ENCODE data around the gene SHANK1. TPM values are rescaled to one million over a fixed set of nuclear protein-coding genes. Genes with fewer than 3 reads are reported as not detected.

The SHANK1 gene
- total RNA-seq, 4 donors from 2014 or later = 2.2 TPM; not detected in 3

GRCh38 chr19:50688766-50689165 lies 30.8 kb downstream of the SHANK1 start:
- H3K27ac ChIP-seq = no peak overlapping the region
- H3K27me3 ChIP-seq = peaks cover 76% of the 10 kb centered on the region
- H3K36me3 ChIP-seq = no peaks in the 10 kb centered on the region
- H3K4me1 ChIP-seq = no peaks in the 10 kb centered on the region
- H3K9me3 ChIP-seq = no peaks in the 10 kb centered on the region
- in situ Hi-C loops (cut with MboI; ENCODE audit: low pct_ligation_motif_present in 1 of 4, low pct_unique_long_range_greater_than_20kb in 1 of 4, low sequenced_read_pairs in 3 of 4) = no loop called here
- H3K4me3 ChIP-seq = no peak overlapping the region
- intact Hi-C loops (cut with DNase I; ENCODE audit: low total_unique reads) = no loop called here
- 67% methylated on average over 19 of the region's 19 CpGs; no CpG with 5 or more reads in 1 of the 2 donors for WGBS, 2 donors (ENCODE audit: low coverage in 1 of 2)
- no peak for DNase-seq
- TF ChIP-seq POLR2AphosphoS5 (IDR thresholded peaks at IDR 0.05) (no peak), CTCF (IDR thresholded peaks at IDR 0.05) (no peak), POLR2A (IDR thresholded peaks at IDR 0.05) (no peak), EP300 (IDR thresholded peaks at IDR 0.05; ENCODE audit: low read depth) (no peak)

DNA sequence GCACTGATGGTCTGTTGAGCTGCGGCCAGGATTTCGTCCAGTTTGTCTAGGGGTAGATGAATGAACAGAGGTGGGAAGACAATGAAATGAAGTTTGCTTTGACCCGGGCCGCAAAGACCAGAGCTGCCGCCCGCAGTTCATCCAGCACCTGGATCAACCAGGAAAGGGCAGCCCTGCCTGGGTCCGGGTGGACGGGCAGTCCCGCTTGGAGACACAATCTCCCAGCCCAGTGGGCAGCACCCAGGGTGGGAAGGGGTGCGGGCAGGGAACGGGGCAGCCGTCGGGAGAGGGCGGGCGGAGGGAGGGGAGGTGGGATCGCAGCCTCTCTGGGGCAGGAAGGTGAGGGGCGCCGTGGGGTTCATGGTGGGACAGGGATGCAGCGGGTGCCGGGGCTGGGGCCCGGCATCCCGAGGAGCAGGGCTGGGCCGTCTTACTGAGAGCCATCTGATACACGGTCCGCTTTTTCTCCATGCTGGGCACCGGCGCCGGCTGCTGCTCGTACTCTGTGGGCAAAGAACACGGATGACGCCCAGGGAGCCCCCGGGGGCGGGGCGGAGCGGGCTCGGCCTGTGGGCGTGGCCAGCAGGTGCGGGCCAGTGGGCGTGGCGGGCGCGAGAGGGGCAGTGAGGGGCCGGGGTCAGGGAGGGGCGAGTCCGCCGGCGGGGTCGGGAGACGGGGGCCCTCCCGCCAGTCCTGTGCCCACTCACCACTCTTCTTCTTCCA lies 33.1 kb downstream of the SHANK1 start:
- Histone ChIP-seq H3K36me3 (no peaks in the 10 kb centered on the region), H3K27me3 (peaks cover 55% of the 10 kb centered on the region), H3K27ac (no peak overlapping the region), H3K9me3 (no peaks in the 10 kb centered on the region), H3K4me3 (no peak overlapping the region), H3K4me1 (no peaks in the 10 kb centered on the region)
- no peak for TF ChIP-seq CTCF (IDR thresholded peaks at IDR 0.05)
- TF ChIP-seq POLR2AphosphoS5 (IDR thresholded peaks at IDR 0.05) = no peak
- TF ChIP-seq EP300 (IDR thresholded peaks at IDR 0.05; ENCODE audit: low read depth) = no peak
- no peak for TF ChIP-seq POLR2A (IDR thresholded peaks at IDR 0.05)
- no peak for DNase-seq
- 22% methylated on average over 48 of the region's 50 CpGs; no CpG with 5 or more reads in 1 of the 2 donors for WGBS, 2 donors (ENCODE audit: low coverage in 1 of 2)
- intact Hi-C loops (cut with DNase I; ENCODE audit: low total_unique reads) = no loop called here
- in situ Hi-C loops (cut with MboI; ENCODE audit: low pct_ligation_motif_present in 1 of 4, low pct_unique_long_range_greater_than_20kb in 1 of 4, low sequenced_read_pairs in 3 of 4) = no loop called here

GRCh38 chr19:50679177-50680125 lies 40.2 kb downstream of the SHANK1 start:
- no peak overlapping the region for H3K27ac ChIP-seq
- H3K27me3 ChIP-seq = peaks cover 24% of the 10 kb centered on the region
- H3K4me1 ChIP-seq = no peaks in the 10 kb centered on the region
- 9 to 21% methylated on average over 11 to 23 of the region's 23 CpGs for WGBS, 2 donors (ENCODE audit: low coverage in 1 of 2)
- DNase-seq = peak; percentile 77
- H3K4me3 ChIP-seq = no peak overlapping the region
- H3K9me3 ChIP-seq = no peaks in the 10 kb centered on the region
- intact Hi-C loops (cut with DNase I; ENCODE audit: low total_unique reads) = no loop called here
- in situ Hi-C loops (cut with MboI; ENCODE audit: low pct_ligation_motif_present in 1 of 4, low pct_unique_long_range_greater_than_20kb in 1 of 4, low sequenced_read_pairs in 3 of 4) = no loop called here
- no peaks in the 10 kb centered on the region for H3K36me3 ChIP-seq
- TF ChIP-seq CTCF (IDR thresholded peaks at IDR 0.05) (no peak), EP300 (IDR thresholded peaks at IDR 0.05; ENCODE audit: low read depth) (no peak), POLR2A (IDR thresholded peaks at IDR 0.05) (no peak), POLR2AphosphoS5 (IDR thresholded peaks at IDR 0.05) (no peak)

DNA sequence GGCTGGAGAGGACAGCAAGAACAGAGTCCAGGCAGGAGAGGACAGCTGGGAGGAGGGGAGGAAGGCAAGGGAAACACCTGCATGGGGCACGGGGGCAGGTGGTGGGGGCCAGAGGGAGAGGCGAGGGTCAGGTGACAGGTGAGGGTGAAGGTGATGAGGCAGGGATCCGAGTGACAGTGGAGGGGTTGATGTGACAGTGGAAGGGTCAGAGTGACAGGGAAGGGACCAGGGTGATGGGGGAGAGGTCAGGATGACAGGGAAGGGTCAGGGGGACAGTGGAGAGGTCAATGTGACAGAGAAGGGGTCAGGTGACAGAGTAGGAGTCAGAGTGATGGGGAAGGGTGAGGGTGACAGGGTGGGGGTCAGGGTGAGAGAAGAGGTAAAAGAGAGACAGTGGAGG lies 41.3 kb downstream of the SHANK1 start:
- Histone ChIP-seq H3K9me3 (no peaks in the 10 kb centered on the region), H3K27me3 (peaks cover 24% of the 10 kb centered on the region), H3K4me1 (no peaks in the 10 kb centered on the region), H3K27ac (no peak overlapping the region), H3K36me3 (no peaks in the 10 kb centered on the region), H3K4me3 (no peak overlapping the region)
- DNase-seq = no peak
- no peak for TF ChIP-seq POLR2A (IDR thresholded peaks at IDR 0.05)
- TF ChIP-seq POLR2AphosphoS5 (IDR thresholded peaks at IDR 0.05) = no peak
- TF ChIP-seq EP300 (IDR thresholded peaks at IDR 0.05; ENCODE audit: low read depth) = no peak
- TF ChIP-seq CTCF (IDR thresholded peaks at IDR 0.05) = no peak
- intact Hi-C loops (cut with DNase I; ENCODE audit: low total_unique reads) (no loop called here), in situ Hi-C loops (cut with MboI; ENCODE audit: low pct_ligation_motif_present in 1 of 4, low pct_unique_long_range_greater_than_20kb in 1 of 4, low sequenced_read_pairs in 3 of 4) (no loop called here)
- WGBS, 2 donors (ENCODE audit: low coverage in 1 of 2) = 43 to 44% methylated on average over 3 of the region's 3 CpGs
